Body of pancreas (tissue), 4 donors: ENCODE measurements around the gene MAS1L.

Experiments
- CTCF ChIP-seq, 7 experiments: fragments of 450-650 bp in 4 of 7; fragments of 200-600 bp in 3 of 7; sonication (generic) in 3 of 7; IDR thresholded peaks; one replicate each; pipeline ENCODE4 v1.5.1; 2016 to 2019; ENCODE audit warnings: antibody characterized with exemption in 7 of 7
- POLR2A ChIP-seq, 3 donors: fragments of 450-650 bp; IDR thresholded peaks; one replicate each; pipeline ENCODE4 v1.6.1; 2016; ENCODE audit warnings: antibody characterized with exemption in 3 of 3, mild to moderate bottlenecking in 2 of 3

GRCh38 chr6:29517728-29518440 lies 30.1 kb upstream of the MAS1L start:
- TF ChIP-seq CTCF (IDR thresholded peaks at IDR 0.05), result no peak
- no peak for TF ChIP-seq POLR2A (IDR thresholded peaks at IDR 0.05)
